GM21723 (cell line): Measurements from ENCODE around the gene ARHGEF2.
"Not testable (repeated sequence)": the region's sequence is repeated elsewhere in the genome, so short reads cannot be mapped to it uniquely, and the experiment has no call there.

Experiments
- ATAC-seq: cut with Tn5 transposase; IDR thresholded peaks from one replicate; pipeline ENCODE4 v1.9.1; 2021; ENCODE audit warnings: mild to moderate bottlenecking, moderate library complexity; ENCODE audit not compliant: unreplicated experiment

The ARHGEF2 gene

GRCh38 chr1:155993595-155993994 lies 15.2 kb upstream of the ARHGEF2 start:
- no peak for ATAC-seq

DNA sequence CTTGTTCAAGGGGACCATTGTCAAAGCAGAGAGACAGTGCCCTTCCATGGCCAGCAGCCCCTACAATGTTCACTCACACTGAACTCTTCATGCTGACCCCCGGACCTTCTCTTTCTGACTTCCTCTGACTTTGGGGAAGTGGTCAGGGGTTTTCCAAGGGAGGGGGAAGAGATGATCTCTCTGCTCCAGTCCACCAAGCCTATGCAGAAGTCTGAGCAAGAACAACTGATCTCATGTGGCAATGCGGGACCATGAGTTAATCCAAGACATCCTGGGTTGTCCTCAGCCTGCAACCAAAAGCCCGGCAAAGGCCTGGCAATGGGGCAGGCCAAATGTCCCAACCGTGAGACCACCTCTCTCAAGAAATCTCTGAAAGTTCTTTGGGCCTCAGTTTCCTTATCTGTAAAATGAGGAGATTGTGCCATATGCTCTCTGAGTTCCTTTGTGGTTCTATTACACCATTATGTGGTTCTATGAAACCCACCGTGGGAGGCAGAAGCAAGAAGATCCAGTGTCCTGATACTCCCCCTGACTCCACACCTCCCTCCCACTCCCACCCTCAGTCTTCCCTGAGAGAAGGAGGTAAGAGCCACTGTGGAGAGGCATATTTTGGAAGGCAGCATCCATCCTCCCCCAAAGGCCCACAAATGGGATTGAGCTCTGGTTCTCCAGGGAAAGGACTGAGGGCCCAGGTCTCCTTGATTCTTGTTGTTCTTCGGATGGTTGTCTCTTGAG lies 11.8 kb upstream of the ARHGEF2 start:
- no peak for ATAC-seq

GRCh38 chr1:155989242-155990004 lies 11.1 kb upstream of the ARHGEF2 start:
- ATAC-seq: no peak

- not testable (repeated sequence) for ATAC-seq
Observed at GRCh38 chr1:155984903-155985645, 6.7 kb upstream of the ARHGEF2 start.

DNA sequence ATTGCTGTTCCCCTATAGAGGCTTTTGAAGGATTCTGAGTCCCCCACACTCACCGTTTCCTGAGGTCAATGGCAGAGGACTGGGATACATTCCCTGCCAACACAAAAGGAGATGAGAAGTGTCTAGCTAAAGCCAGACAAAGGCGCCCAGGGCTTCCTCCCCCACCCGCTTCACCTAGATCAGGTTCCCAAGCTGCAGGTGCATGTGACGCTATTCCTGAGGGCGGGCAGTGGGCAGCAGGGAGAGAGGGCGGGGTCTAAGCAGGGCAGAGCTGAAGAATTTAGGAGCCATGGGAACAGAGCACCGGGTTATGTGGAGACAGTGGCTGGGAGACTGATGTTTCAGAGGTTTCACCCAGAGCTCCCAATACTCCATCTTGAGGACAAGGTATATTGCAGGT lies 6.0 kb upstream of the ARHGEF2 start:
- no peak for ATAC-seq

GRCh38 chr1:155983191-155984024 lies 5.1 kb upstream of the ARHGEF2 start:
- no peak for ATAC-seq

DNA sequence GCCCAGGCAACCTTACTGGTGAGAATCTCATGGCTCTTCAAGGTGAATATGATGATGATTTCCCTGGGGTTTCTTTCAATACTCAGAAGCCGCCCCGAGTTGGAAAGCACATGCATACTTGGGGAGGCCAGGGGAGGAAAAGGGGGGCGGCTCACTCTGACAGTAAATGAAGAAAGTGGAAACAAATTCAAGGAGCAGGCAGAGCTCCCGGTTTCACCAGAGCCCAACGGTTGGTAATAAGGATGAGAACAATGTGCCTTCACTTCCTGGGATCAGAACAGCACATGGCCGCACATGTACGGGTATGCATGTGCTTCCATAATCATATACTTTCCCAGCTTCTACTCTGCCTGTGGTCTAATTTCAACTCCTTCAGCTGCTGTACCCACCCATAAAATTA lies 3.8 kb upstream of the ARHGEF2 start:
- no peak for ATAC-seq

GRCh38 chr1:155981266-155982088 lies 3.1 kb upstream of the ARHGEF2 start:
- ATAC-seq: no peak

DNA sequence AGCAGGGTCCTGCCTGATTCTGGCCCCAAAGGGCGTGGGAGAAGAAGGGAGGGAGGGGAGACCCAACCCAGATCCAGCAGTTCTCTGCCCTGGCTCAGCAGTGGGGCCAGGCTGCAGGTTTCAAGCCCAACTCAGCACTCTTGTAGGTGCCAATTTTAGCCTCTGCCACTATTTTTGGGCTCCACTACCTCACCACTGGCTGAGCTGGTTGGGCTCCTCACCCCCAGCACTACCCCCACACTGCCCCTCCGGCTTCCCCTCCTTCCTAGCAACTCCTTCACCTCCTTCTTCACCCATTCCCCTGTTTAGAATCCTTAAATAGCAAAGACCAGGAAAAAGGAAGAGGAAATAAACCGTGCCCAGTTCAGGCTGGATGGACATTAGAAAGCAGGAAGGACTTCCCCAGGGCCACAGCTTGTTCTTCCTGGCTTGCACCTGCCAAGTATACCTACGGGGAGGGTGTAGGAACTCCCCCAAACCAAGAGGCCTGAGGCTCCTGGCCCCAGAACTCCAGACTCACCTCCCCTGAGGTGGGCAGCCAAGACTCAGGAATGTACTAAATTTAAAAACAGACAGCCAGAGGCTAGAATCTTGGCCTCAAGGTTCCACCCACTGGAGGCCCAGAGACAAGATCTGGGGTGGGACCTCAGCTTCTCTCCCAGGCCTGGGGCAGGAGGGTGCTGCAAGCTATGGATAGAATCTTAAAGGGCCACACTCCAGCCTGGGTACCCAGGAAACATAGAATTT lies 1.4 kb upstream of the ARHGEF2 start:
- ATAC-seq: no peak

GRCh38 chr1:155978973-155979429 lies 654 bp upstream of the ARHGEF2 start:
- ATAC-seq: no peak

DNA sequence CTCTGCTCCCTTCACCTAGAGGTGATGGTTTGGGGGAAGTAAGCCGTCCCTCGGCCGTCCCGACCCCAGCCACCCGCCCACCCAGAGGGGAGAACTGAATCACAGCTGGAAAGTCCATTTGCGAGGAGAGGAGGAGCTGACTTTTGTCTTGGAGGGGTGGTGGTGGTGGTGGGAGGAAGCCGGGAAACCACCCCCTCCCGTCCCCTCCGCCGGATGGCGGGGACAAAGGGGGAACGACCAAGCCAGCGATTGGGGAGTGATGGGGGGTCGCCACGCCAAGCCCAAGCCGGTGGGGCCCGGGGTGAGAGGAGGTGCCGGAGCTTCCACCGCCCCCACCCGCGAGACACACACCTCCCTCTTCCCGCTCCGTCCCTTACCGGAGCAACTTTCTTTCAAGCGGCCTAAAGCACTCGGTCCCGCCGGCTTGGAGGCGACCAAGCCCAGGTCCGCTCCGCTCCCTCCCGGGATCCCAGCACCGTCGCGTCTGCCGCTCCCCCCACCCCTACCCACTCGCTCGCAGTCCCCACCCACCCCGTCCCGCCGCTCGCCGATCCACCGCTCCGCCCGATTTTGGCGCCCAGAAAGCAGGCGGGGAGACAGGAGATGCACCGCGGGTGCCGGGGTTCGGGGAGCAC lies 540 bp downstream of the ARHGEF2 start:
- ATAC-seq: no peak

GRCh38 chr1:155976913-155977689 lies 1.2 kb downstream of the ARHGEF2 start:
- ATAC-seq: no peak

DNA sequence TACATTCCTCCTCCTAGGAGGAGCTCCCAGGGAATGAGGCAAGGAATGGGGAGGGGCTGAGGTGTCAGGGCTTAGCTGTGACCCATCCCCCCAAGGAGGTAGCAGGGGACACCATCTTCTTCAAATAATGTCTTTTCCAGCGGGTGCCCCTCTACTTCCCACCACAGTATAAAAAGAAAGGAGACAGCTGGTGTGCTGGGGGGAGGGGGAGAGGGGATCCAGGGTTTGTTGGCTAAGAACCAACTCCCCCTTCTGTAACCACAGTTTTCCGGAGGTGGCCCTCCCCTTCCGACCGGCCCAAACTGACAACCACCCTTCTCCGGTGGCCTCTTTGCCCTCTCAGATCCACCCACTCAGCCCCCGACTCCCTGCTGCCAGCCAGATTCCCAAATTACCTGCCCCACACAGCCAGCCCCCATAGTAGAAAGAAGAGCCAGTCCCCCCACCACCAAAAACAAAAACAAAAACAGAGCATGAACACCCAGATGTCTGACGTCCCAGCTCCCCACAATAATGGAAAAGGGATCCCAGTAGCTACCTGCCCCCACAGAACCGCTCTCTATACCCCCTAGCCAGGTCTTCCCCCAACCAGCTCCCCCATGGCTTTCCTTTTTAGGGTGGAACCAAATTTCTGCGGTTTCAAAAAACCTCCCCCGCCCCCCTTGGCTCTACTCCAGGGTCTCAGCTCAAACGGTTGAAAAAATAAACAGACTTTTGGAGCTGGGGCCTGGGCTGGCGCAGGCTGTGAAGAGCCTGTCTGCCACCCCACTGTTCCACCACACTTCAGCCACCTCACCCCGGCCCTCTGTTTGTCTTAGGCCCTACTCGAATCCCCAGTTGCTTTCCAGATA lies 2.1 kb downstream of the ARHGEF2 start:
- ATAC-seq: no peak

DNA sequence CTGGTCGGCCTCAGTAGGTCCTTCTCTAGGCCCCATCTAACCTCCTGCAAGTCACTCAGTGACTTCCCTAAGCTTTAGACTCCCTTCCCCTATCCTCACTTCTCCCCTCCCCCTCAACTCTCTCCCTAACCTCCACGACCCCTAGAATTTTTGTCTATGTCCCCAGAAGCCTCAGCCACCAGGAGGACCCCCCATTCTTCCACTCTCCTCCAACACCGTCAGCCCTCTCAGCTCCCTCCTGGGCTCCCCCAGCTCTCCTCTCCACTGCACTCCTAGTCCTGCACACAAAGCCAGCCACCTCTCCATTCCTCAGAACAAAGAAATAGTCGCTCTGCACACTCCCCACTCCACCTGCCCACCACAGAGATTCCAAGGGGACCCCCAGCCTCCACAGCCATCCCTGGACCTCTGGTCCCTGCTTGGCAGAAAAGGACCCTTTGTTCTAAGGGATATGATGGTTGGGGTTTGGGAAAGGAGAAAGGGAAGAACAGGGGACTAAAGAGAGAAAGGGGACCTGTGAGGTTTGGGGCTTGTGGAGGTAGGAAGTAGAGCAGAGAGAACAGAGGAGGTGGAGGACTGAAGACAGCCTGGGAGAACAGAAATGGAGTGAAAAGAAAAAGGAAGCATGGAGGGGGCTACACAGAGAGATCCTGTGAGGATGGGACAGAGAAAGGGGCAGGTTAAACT lies 2.8 kb downstream of the ARHGEF2 start:
- ATAC-seq: no peak

GRCh38 chr1:155974208-155975115 lies 3.9 kb downstream of the ARHGEF2 start:
- ATAC-seq: no peak
